Keratinocyte (primary cell): ENCODE data around the gene MLX.

Source experiments
- EZH2 ChIP-seq: IDR thresholded peaks from one replicate; pipeline ENCODE4 v1.6.1; 2012; ENCODE audit warnings: inconsistent platforms, mild to moderate bottlenecking, low read length, moderate library complexity
- TF ChIP-seq, protein P1 (sequence below), 3 experiments: IDR thresholded peaks in 1 of 3; conservative IDR thresholded peaks in 1 of 3; optimal IDR thresholded peaks in 1 of 3; 2 replicates in 2 of 3; 3 replicates in 1 of 3; pipeline versions ENCODE3 to v1.5.1; 2011; ENCODE audit warnings: low read length in 3 of 3, mild to moderate bottlenecking in 3 of 3, moderate library complexity in 2 of 3, control low read depth in 1 of 3, inconsistent platforms in 1 of 3; ENCODE audit not compliant: insufficient read depth in 2 of 3; ENCODE audit errors: extremely low read depth in 1 of 3

DNA sequence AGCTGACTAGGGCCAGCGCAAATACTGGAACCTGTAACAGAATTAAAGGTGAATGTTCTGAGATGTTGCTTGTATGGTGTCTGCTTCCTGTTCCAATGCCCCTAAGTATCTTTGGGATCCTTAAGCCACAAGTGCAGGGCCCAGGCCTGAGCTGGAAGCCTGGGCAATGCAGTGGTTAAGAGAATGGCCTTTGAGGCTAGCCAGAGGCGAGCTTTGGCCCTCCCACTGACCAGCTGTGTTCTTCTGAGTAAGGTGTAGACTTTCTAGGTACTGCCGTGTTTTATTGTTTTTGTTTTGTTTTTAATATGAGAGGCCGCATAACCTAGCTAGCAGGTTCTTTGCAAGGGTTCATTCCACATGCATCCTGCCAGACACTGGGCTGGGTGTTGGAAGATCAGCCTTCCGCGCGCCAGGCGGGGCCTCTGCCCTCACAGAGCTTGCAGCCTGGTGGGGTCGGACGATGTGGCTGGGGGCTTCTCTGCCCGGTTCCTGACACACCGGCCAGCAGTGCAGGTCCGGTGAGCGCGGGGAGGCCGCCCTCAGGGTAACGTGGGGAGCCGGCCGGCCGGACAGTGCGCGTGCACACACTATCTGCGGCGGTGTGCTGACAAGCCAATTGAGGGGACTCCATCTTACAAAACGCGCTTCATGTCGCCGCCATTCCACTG lies 551 bp upstream of the MLX start:
- TF ChIP-seq, protein P1, sequence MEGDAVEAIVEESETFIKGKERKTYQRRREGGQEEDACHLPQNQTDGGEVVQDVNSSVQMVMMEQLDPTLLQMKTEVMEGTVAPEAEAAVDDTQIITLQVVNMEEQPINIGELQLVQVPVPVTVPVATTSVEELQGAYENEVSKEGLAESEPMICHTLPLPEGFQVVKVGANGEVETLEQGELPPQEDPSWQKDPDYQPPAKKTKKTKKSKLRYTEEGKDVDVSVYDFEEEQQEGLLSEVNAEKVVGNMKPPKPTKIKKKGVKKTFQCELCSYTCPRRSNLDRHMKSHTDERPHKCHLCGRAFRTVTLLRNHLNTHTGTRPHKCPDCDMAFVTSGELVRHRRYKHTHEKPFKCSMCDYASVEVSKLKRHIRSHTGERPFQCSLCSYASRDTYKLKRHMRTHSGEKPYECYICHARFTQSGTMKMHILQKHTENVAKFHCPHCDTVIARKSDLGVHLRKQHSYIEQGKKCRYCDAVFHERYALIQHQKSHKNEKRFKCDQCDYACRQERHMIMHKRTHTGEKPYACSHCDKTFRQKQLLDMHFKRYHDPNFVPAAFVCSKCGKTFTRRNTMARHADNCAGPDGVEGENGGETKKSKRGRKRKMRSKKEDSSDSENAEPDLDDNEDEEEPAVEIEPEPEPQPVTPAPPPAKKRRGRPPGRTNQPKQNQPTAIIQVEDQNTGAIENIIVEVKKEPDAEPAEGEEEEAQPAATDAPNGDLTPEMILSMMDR (optimal IDR thresholded peaks at IDR 0.05 in 1 of 3, IDR thresholded peaks at IDR 0.05 in 1 of 3, conservative IDR thresholded peaks at IDR 0.05 in 1 of 3; ENCODE audit: extremely low read depth in 1 of 3, insufficient read depth in 2 of 3, low read length in 3 of 3), result no peak
- no peak for TF ChIP-seq EZH2
